DMS 273 treated with DMSO at 0.1 percent for 48 hours (cell line): ENCODE measurements around the gene NOTUM.

Experiments used
- DNase-seq: peaks from one replicate; lab custom pipeline; 2025; lab: John Stamatoyannopoulos, UW

The NOTUM gene

GRCh38 chr17:81977211-81977808 is 16.3 kb upstream of the NOTUM start, which contains the start of gene ASPSCR1:
ASPSCR1 (plus strand) TSS chr17:81977629; CDS start chr17:81977647, 18 bp downstream.
- DNase-seq, result peak; percentile 64

- no peak for DNase-seq
Observed at GRCh38 chr17:81976332-81977210, 15.6 kb upstream of the NOTUM start.

GRCh38 chr17:81973432-81973831 is 12.4 kb upstream of the NOTUM start:
- DNase-seq, result no peak

DNA sequence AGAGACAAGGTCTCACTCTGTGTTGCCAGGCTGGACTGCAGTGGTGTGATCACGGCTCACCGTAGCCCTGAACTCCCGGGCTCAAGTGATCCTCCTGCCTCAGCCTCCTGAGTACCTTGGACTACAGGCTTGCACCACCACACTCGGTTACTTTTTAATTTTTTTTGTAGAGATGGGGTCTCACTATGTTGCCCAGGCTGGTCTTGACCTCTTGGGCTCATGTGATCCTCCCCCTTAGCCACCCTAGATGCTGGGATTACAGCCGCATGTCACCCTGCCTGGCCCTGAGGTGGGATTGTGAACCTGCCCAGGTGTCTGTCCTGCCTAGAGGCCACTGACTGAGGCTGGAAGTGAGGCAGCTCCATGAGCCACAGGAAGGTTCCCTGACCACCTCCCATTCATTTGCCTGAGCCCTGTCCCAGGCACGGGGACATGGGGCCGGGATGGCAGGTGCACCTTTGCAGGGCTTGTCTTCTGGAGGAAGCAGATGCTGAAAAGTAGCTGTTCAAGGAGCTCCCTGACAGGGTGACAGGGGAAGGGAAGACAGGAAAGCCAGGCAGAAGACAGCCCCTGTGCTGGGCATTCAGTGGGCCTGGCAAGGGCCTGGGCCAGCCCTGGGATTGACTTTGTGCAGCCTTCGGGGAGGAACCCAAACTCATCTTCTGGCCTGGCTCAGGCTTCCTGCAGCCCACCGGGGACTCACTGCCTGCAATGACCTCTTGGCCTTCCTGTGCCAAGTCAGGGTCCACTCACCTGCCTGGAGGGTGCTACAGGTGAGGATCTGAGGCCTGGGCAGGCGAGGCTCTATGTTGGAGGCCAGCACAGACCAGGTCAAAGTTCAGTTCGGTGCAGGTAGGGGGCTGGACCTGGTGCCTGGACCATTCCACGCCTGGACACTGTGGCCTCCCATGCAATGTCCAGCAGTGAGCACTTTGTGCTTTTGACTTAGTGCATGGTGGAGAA is 8.1 kb upstream of the NOTUM start:
- DNase-seq, result no peak

GRCh38 chr17:81968396-81968745 is 7.4 kb upstream of the NOTUM start:
- DNase-seq, result no peak

DNA sequence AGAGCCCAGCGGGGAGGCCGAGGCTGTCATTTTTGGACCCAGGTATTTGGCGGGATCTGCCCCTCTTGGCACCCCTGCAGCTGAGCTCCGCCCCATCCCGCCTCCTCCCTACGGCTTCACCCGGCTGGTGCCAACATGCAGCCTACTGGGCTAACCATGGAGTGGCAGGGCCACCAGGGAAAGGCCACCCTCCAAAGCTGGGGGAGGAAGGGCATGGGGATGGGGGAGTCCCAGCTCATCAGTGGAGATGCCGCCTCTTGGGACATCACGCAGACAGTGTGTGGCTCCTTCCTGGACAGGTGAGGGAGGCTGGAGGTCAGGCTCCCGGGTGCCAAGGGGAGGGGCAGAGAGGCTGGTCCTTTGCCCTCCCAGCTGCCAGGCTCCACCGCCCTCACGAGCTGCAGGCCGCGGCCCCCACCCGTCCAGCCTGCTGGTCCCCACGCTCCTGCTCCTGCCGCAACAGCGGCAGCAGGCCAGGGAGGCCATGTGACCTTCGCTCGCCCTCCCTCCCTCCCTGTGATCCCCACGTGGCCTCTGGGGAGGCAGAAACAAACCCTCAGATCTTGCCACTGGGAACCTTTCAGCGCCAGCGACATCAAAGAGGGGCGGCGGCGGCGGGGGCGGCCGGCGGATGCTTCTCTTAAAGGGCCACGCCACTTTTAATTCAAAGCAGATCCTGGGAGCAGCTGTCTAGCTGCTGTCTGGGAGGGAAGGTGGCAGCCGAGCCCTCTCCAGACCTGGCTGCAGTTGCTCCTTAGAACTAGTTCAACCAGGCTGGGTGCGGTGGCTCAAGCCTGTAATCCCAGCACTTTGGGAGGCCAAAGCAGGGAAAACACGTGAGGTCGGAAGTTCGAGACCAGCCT is 6.8 kb upstream of the NOTUM start:
- DNase-seq, result peak; percentile 61

DNA sequence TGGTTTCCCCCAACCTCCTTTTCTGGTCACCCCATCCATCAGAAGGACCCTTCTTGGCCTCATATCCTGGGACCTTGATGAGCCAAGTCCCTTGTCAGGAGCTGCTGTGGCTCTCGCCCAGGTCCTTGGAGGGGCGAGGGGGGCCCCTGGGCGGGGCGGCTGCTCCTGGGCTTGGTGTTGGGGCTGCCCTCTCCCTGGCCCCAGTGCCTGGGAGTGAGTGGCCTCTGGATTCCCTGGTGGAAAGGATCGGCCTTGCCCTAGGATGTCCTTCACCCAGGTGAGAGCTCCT is 6.2 kb upstream of the NOTUM start:
- no peak for DNase-seq

GRCh38 chr17:81966343-81967243 is 5.6 kb upstream of the NOTUM start:
- peak; percentile 56 for DNase-seq

DNA sequence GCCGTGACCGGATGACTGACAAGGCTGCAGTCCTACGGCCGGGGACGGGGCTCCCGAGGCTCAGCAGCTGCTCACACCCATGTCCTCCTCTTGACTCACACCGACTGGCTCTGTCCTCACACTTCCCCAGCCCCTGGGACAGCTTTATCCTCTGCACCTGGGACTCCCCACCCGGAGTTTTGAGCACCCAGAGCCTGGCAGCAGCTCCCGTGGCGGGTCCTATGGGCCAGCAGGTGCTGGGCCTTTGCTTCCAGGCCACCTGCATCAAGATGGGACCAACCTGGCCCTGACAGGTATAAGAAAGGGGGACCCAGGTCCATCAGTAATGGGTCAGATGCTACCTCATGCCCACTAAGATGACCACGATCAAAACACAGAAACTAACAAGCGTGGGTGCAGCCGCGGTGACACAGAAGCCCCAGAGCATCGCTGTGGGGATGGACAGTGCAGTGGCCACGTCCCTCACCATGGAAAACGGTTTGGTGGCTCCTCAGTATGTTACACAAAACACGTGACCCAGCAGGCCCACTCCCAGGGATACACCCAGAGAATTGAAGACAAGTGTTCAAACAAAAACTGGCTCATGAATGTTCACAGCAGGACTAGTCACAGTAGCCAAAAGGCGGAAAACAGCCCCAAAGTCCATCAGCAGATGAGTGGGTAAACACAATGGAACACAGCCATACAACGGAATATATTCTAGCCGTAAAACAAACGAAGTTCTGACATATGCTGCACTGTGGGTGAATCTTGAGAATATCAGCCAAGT is 3.3 kb upstream of the NOTUM start:
- no peak for DNase-seq

DNA sequence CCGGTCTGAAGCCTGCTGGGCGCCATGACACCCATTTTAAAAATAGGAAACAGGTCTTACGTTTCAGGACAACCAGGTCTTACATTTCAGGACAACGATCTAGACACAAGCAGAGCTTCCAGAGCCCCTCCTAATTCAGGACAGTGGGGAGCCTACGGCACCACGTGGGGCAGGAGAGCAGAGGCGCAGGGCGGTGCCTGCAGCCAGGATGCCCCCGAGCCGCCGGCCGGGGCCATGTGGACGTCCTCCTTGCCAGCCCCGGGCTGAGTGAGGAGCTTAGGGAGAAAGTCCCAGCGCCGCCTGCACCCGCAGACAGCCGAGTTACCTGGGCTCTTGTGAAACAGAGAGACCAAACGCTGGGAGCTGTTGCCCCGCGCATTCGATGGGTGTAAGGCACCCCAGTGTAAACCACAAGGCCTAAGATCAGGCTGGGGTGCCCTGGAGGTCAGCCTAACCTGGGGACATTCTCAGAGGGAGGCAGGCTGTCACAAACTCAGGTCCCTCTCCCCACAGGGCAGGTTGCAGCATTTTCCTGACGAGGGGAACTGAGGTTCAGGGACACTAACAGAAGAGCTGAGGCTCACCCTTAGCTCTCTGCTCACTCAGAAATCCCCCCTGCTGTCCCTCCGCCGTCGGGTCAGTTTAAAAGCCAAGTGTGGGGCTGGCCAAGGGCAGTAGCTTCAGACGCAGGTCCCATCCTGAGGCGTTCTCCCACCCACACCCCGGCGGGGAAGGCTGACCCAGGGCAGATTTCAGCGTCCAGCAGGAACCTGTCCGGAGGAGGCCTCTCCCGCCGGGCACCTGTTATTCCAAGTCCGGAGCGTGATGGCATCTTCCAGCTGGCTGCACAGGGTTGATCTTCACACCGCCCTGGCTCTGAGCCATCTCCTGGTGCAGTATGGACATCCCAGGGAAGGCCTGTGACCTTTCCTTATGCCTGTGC is 1.8 kb upstream of the NOTUM start:
- DNase-seq, result no peak

DNA sequence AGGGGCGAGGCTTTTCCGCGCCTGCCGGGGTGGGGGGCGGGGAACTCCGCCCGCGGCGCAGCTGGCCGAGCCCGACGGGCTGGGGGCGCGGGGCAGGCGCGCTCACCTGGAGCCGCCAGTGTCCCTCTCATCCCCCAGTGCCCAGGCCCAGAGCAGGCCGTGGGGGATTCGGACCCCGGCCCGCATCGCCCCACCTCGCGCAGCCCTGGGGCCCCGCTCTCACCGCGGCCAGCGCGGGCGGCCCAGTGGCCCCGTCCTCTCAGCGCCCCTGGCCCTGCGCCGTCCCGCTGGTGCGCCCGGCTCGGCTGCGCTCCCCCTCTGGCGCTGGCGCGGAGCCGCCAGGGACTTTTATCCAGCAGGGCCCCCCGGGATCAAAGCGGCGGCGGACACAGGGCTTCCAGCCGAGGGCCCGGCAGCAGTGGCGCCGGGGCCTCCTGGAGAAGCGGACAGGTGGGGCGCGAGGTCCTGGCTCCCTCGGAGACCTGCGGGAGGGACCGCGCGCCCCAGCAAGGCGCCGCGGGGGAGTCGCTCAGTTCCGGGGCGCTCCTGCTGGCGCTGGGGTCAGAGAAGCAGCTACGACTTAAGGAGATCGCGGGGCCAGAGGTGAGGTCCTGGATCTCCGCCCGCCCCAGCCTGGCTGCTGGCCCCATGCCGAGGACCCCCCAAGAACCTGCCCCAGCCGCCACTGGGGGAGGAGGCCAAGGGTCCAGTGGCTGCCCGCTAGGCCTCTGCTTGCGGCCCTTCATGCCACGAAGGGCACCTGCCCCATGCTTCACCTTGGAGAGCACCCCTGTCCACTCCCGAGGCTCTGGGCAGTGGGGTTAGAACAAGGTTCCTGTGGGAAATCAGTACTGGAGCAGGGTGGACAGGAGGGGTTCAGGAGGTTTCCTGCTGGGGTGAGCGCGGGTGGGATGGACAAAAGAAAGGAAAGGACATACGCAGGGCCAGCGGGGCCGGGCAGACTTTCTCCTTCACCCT is 823 bp upstream of the NOTUM start:
- DNase-seq, result no peak

GRCh38 chr17:81960130-81960958 is 643 bp downstream of the NOTUM start:
- no peak for DNase-seq

GRCh38 chr17:81959362-81960129 is 1.4 kb downstream of the NOTUM start:
- no peak for DNase-seq

DNA sequence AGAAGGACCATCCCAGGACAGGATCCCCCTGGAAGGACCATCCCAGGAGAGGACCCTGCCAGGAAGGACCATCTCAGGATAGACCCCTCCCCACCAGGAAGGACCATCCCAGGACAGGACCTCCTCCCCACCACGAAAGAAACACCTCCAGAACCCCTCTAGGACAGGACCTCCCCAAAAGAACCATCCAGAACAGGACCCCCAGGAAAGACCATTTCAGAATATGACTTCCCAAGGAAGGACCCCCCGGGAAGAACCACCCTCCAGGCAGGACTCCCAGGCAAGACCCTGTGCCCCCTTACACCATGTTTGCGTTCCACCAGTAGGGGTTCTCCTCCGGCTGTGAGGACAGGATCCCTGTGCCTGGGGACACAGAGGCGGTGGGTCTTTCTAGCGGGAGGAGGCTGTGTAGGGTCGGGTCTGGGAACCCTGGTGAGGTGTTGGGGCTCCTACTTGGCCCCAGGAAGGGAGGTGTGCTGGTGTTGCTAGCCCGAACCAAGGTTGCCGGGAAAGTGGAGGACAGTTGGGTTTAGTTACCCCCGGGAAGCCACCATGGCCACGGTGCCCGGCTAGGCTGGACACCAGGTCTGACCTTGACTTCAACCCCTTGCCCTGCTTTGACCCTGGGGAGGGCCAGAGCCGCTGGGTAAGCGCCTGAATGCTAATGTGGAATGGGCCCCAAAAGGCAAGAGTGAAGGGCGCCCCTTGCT is 2.2 kb downstream of the NOTUM start:
- DNase-seq, result no peak
